Measurements from ENCODE around the gene PRICKLE1.

PRICKLE1 gene

DNA sequence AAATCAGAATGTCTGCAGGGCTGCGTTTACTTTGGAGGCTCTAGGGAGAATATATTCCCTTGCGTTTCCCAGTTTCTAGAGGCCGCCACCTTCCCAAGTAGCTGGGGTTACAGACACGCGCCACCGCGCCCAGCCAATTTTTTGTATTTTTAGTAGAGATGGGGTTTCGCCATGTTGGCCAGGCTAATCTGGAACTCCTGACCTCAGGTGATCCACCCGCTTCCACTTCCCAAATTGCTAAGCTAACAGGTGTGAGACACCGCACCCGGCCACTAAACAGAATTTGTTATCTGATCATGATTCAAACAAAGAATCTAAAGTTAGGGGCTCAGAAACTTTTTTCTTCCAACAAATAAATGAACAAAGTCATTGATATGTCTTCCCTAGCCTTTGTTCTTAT, 148.9 kb downstream of the PRICKLE1 start:
- H3K27me3 ChIP-seq (replicated peaks), result no peaks in the 10 kb centered on the region

DNA sequence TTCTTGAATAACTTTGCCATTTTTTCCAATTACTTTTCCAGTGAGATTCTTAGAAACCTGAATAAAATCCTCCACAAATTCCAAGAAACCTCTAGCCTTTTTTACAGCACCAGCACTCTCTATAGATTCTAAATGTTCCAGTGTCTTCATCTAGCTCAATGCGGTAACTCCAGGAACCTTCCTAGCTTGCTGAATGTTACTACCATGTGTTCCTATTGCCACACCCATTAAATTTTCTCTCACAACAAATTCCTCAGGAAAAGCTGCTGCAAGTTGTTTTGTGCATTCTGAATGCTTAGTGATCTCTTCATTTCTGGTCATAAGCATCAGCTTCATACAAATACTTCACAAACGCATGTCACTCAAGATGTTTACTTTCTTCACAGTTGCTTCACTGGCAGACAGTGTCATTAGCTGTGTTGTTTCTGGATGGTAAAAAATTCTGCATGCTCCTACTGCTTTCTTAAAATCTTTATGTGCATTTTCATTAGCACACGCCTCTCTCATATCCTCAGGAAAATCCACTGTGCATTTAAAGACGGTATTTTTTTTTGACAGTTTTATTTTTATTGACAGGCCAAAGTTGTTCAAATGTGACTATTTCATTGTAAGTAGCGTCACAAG, 156.9 kb downstream of the PRICKLE1 start:
- H3K36me3 ChIP-seq (replicated peaks), result no peaks in the 10 kb centered on the region
- no peaks in the 10 kb centered on the region for H3K27me3 ChIP-seq (replicated peaks)
- TF ChIP-seq, protein P1, sequence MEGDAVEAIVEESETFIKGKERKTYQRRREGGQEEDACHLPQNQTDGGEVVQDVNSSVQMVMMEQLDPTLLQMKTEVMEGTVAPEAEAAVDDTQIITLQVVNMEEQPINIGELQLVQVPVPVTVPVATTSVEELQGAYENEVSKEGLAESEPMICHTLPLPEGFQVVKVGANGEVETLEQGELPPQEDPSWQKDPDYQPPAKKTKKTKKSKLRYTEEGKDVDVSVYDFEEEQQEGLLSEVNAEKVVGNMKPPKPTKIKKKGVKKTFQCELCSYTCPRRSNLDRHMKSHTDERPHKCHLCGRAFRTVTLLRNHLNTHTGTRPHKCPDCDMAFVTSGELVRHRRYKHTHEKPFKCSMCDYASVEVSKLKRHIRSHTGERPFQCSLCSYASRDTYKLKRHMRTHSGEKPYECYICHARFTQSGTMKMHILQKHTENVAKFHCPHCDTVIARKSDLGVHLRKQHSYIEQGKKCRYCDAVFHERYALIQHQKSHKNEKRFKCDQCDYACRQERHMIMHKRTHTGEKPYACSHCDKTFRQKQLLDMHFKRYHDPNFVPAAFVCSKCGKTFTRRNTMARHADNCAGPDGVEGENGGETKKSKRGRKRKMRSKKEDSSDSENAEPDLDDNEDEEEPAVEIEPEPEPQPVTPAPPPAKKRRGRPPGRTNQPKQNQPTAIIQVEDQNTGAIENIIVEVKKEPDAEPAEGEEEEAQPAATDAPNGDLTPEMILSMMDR (IDR thresholded peaks at IDR 0.05; ENCODE audit: low read depth, low read length, missing control alignments), result no peak
- DNase-seq, result no peak
- no peak overlapping the region for H3K4me3 ChIP-seq (ENCODE audit: low read depth, low read length)
- H3K27ac ChIP-seq, result no peak overlapping the region
- in situ Hi-C loops (cut with HindIII; ENCODE audit: low pct_ligation_motif_present, low sequenced_read_pairs), result no loop called here

More for the DNA sequence above, 148.9 kb downstream of the PRICKLE1 start:
- Histone ChIP-seq H3K4me3 (ENCODE audit: low read depth, low read length) (no peak overlapping the region), H3K36me3 (replicated peaks) (peaks cover 2% of the 10 kb centered on the region), H3K27ac (no peak overlapping the region)
- in situ Hi-C loops (cut with HindIII; ENCODE audit: low pct_ligation_motif_present, low sequenced_read_pairs), result no loop called here
- no peak for DNase-seq
- TF ChIP-seq, protein P1 (IDR thresholded peaks at IDR 0.05; ENCODE audit: low read depth, low read length, missing control alignments), result no peak

DNA sequence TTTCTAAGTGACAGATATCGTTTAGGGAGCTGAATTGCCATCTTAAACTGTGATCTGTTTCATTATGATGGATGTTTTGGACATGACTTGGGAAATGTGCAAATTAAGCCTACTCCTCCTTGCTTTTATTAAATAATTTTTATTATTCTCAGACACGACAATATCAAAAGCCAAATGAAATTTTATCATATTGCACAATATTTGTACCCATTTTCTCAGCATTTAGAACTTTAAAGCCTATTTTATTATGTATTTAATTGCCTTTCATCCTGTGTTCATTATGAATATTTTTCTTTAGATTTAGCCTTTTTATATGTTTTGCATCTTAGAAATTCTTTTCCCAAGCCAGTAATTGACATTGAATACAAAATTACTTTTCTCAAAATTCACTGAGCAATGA, 160.7 kb downstream of the PRICKLE1 start:
- H3K27me3 ChIP-seq (replicated peaks), result no peaks in the 10 kb centered on the region
- H3K27ac ChIP-seq, result no peak overlapping the region
- no peak for DNase-seq
- TF ChIP-seq, protein P1 (IDR thresholded peaks at IDR 0.05; ENCODE audit: low read depth, low read length, missing control alignments), result no peak
- in situ Hi-C loops (cut with HindIII; ENCODE audit: low pct_ligation_motif_present, low sequenced_read_pairs), result no loop called here
- no peak overlapping the region for H3K4me3 ChIP-seq (ENCODE audit: low read depth, low read length)
- no peaks in the 10 kb centered on the region for H3K36me3 ChIP-seq (replicated peaks)

DNA sequence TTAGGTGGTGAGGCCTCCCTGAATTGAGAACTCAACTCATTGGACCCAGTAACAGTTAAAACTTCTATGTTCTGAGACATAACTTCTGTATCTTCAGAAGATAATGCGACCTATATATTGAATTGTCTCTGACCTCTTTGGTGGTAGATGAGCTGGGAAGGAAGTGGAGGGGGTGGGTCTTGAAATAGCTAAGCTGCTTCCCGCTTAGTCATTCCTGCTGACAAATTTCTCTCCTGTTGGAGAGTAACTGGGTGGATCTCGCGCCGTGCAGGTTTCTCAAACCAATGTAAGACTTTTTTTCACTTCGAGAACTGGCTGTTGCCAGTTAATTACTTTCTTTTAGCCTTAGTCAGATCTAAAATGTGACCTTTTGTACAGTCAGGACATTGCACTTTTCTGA, 162.8 kb downstream of the PRICKLE1 start:
- in situ Hi-C loops (cut with HindIII; ENCODE audit: low pct_ligation_motif_present, low sequenced_read_pairs), result no loop called here
- TF ChIP-seq, protein P1 (IDR thresholded peaks at IDR 0.05; ENCODE audit: low read depth, low read length, missing control alignments), result no peak

DNA sequence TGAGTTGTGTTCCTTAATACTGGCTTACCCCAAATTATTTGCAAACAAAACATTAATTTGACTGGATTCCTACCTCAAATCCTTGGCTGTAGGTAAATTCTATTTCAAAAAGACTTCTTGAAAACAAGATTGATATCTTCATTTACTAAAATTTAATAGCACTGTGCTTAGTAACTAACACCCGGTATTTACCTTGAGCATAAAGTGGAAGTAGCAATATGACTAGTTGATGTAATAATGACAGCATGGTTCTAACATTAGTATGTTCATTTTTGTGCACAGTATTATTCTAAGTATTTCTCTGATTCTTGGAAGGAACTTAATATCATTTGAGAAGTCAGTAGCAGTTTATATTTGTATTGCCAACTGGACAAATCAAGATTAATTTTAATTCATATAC, 166.8 kb downstream of the PRICKLE1 start:
- in situ Hi-C loops (cut with HindIII; ENCODE audit: low pct_ligation_motif_present, low sequenced_read_pairs), result no loop called here
- H3K36me3 ChIP-seq (replicated peaks), result no peaks in the 10 kb centered on the region
- H3K27ac ChIP-seq, result peak overlapping the region; percentile 83
- TF ChIP-seq, protein P1 (IDR thresholded peaks at IDR 0.05; ENCODE audit: low read depth, low read length, missing control alignments), result no peak
- no peak overlapping the region for H3K4me3 ChIP-seq (ENCODE audit: low read depth, low read length)
- DNase-seq, result no peak
- H3K27me3 ChIP-seq (replicated peaks), result no peaks in the 10 kb centered on the region

More for the DNA sequence above, 162.8 kb downstream of the PRICKLE1 start:
- peak; percentile 89 for DNase-seq
- no peaks in the 10 kb centered on the region for H3K27me3 ChIP-seq (replicated peaks)
- H3K36me3 ChIP-seq (replicated peaks), result no peaks in the 10 kb centered on the region
- H3K4me3 ChIP-seq (ENCODE audit: low read depth, low read length), result no peak overlapping the region
- peak overlapping the region; percentile 44 for H3K27ac ChIP-seq
